Measurements from ENCODE around the gene FCHSD2. TPM values are rescaled to one million over a fixed set of nuclear protein-coding genes. Genes with fewer than 3 reads are reported as not detected.

Gene FCHSD2
- total and polyA plus RNA-seq, 2 of the 13 experiments (the other 11 are each of a cell fraction or from before 2014, with no cell fraction given), result 20.5 to 24.8 TPM

DNA sequence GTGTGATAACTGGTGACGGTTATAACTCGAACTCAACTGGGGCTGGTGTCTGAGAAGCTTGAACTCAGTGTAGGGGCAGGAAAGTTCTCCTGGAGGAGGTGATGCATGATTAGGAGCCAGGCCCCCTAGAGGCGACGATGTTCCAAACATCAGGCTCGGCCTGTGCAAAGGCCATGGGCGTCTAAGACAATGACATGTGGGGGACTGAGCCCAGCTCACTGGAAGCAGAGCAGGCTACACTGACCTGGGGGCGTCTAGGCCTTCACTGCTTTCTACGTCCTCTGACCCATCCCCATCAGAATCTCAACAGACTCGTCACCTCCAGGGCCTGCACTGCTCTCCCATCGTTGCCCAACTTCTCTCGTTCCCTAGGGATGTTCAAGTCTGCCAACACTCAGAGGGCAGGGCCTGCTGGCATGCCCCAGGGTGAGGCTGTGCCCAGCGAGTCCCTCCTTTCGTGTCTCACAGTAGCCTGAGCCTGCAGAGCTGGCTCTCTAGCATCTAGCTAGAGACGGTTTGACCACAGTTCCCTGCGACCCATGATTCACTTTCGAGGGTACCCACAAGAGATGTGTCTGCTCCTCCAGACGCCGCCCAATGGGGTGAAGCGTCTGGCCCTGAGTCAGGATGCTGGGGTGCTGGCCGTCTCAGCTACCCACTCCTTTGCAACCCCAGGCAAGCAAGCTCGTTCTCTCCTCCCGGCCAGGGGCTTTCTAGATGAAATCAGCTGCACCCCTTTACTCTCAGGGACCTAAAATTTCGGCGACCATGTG, 329.0 kb downstream of the FCHSD2 start (continued):
- TF ChIP-seq SRSF4 (IDR thresholded peaks at IDR 0.05; ENCODE audit: low read depth, low read length, poor library complexity, severe bottlenecking) (no peak), ZNF292 (CRISPR knock-in tag; IDR thresholded peaks at IDR 0.05; ENCODE audit: borderline replicate concordance, low read depth) (no peak), FOXK2 (IDR thresholded peaks at IDR 0.05) (no peak), RAD21 (CRISPR knock-in tag; IDR thresholded peaks at IDR 0.05) (peak; percentile 72), ZSCAN25 (CRISPR knock-in tag; IDR thresholded peaks at IDR 0.05) (0 out of 2 replicates have a peak, but pooled peaks have one; percentile 13), KDM6A (CRISPR knock-in tag; IDR thresholded peaks at IDR 0.05; ENCODE audit: low read depth) (no peak), ZFP41 (CRISPR knock-in tag; IDR thresholded peaks at IDR 0.05; ENCODE audit: borderline replicate concordance) (no peak), ATRX (CRISPR knock-in tag; IDR thresholded peaks at IDR 0.05; ENCODE audit: borderline replicate concordance) (no peak), KDM2A (CRISPR knock-in tag; IDR thresholded peaks at IDR 0.05; ENCODE audit: borderline replicate concordance, low read depth) (peak; percentile 55), ZBTB8A (CRISPR knock-in tag; IDR thresholded peaks at IDR 0.05; ENCODE audit: borderline replicate concordance, low read depth) (0 out of 2 replicates have a peak, but pooled peaks have one; percentile 37), ARNT2 (CRISPR knock-in tag; IDR thresholded peaks at IDR 0.05; ENCODE audit: low read depth) (peak; percentile 84; the same call in 1 of the 2 replicates), NFIC (IDR thresholded peaks at IDR 0.05; ENCODE audit: low read length) (no peak), ZNF652 (CRISPR knock-in tag; IDR thresholded peaks at IDR 0.05; ENCODE audit: borderline replicate concordance, low read depth) (0 out of 2 replicates have a peak, but pooled peaks have one; percentile 46), KMT2A (CRISPR knock-in tag; IDR thresholded peaks at IDR 0.05) (no peak), SSRP1 (CRISPR knock-in tag; IDR thresholded peaks at IDR 0.05) (no peak)
- TF ChIP-seq, protein P1, sequence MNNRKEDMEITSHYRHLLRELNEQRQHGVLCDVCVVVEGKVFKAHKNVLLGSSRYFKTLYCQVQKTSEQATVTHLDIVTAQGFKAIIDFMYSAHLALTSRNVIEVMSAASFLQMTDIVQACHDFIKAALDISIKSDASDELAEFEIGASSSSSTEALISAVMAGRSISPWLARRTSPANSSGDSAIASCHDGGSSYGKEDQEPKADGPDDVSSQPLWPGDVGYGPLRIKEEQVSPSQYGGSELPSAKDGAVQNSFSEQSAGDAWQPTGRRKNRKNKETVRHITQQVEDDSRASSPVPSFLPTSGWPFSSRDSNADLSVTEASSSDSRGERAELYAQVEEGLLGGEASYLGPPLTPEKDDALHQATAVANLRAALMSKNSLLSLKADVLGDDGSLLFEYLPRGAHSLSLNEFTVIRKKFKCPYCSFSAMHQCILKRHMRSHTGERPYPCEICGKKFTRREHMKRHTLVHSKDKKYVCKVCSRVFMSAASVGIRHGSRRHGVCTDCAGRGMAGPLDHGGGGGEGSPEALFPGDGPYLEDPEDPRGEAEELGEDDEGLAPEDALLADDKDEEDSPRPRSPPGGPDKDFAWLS (CRISPR knock-in tag; IDR thresholded peaks at IDR 0.05; ENCODE audit: borderline replicate concordance), result no peak
- TF ChIP-seq, protein P2, sequence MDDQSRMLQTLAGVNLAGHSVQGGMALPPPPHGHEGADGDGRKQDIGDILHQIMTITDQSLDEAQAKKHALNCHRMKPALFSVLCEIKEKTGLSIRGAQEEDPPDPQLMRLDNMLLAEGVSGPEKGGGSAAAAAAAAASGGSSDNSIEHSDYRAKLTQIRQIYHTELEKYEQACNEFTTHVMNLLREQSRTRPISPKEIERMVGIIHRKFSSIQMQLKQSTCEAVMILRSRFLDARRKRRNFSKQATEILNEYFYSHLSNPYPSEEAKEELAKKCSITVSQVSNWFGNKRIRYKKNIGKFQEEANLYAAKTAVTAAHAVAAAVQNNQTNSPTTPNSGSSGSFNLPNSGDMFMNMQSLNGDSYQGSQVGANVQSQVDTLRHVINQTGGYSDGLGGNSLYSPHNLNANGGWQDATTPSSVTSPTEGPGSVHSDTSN (CRISPR knock-in tag; IDR thresholded peaks at IDR 0.05; ENCODE audit: borderline replicate concordance), result no peak
- TF ChIP-seq, protein P3, sequence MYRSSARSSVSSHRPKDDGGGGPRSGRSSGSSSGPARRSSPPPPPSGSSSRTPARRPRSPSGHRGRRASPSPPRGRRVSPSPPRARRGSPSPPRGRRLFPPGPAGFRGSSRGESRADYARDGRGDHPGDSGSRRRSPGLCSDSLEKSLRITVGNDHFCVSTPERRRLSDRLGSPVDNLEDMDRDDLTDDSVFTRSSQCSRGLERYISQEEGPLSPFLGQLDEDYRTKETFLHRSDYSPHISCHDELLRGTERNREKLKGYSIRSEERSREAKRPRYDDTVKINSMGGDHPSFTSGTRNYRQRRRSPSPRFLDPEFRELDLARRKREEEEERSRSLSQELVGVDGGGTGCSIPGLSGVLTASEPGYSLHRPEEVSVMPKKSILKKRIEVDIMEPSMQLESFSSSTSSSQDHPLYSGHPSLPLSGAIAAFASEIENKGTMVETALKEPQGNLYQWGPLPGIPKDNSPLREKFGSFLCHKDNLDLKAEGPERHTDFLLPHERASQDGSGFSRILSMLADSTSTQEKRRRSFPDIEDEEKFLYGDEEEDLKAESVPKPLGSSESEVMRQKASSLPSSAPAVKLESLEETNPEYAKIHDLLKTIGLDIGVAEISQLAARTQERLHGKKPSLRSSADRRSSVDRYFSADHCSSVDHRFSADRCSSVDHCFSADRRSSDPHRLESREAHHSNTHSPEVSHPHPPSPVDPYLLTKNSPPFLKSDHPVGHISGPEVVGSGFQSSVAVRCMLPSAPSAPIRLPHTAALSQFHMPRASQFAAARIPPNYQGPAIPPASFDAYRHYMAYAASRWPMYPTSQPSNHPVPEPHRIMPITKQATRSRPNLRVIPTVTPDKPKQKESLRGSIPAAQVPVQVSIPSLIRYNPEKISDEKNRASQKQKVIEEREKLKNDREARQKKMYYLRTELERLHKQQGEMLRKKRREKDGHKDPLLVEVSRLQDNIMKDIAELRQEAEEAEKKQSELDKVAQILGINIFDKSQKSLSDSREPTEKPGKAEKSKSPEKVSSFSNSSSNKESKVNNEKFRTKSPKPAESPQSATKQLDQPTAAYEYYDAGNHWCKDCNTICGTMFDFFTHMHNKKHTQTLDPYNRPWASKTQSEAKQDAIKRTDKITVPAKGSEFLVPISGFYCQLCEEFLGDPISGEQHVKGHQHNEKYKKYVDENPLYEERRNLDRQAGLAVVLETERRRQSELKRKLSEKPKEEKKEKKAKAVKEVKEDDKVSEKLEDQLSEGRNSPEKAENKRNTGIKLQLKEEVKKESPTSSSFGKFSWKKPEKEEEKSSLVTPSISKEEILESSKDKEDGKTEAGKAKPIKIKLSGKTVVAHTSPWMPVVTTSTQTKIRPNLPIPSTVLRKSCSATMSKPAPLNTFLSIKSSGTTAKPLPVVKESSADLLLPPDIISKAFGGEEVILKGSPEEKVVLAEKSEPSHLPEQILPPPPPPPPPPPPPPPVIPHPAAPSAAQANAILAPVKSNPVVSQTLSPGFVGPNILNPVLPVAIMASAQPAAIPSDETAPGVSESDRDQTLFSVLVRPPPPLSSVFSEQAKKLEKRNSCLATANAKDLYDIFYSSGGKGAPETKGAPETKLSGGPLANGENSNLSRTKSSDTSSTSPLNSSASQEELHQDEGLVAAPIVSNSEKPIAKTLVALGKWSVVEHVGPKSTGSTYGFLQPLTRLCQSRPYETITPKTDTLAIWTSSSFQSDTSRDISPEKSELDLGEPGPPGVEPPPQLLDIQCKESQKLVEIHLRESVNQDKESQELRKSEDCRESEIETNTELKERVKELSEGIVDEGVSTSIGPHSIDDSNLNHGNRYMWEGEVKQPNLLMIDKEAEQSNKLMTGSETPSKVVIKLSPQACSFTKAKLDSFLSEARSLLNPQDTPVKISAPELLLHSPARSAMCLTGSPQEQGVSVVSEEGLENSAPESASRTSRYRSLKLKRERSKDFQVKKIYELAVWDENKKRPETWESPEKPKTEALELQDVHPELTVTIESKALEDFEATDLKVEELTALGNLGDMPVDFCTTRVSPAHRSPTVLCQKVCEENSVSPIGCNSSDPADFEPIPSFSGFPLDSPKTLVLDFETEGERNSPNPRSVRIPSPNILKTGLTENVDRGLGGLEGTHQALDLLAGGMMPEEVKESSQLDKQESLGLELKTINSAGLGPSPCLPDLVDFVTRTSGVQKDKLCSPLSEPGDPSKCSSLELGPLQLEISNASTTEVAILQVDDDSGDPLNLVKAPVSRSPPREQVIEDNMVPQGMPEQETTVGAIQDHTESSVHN (CRISPR knock-in tag; IDR thresholded peaks at IDR 0.05), result 0 out of 2 replicates have a peak, but pooled peaks have one; percentile 17
